PC-3 (cell line): ENCODE data around the gene GPRC5A. TPM values are rescaled to one million over a fixed set of nuclear protein-coding genes. Genes with fewer than 3 reads are reported as not detected.

ENCODE experiments used
- ATAC-seq: fragments of 200-7000 bp; cut with Tn5 transposase; 2 replicates; pipeline ENCODE4 v1.9.1; 2020; ENCODE audit warnings: mild to moderate bottlenecking, moderate library complexity
- BruUV-seq: library from RNA; stranded (reverse); fragments of 400-500 nt; replicated peaks from 2 replicates; lab custom pipeline; 2021; lab: Mats Ljungman, UMichigan
- CTCF ChIA-PET: fragments of 300-600 bp; sonication (Branson Sonifier 250); formaldehyde crosslinking; loops from one replicate; lab custom pipeline; 2022; ENCODE audit warnings: antibody characterized with exemption; lab: Charles Lee
- POLR2A ChIA-PET: fragments of 300-600 bp; sonication (Branson Sonifier 250); formaldehyde crosslinking; loops from one replicate; lab custom pipeline; 2022; ENCODE audit warnings: antibody characterized with exemption; ENCODE audit not compliant: unreplicated experiment; lab: Charles Lee
- DNase-seq: peaks from one replicate; pipeline ENCODE4 v3.0.0-alpha.2; 2015
- H2AFZ ChIP-seq: fragments of 300-600 bp; sonication (generic); 2 replicates; pipeline ENCODE4 v1.6.0; 2016; ENCODE audit warnings: antibody characterized with exemption, low read length
- H3F3A ChIP-seq: fragments of 300-600 bp; sonication (generic); one replicate; pipeline ENCODE4 v1.6.0; 2017; ENCODE audit warnings: antibody characterized with exemption, low read length, control low read depth, mild to moderate bottlenecking; ENCODE audit not compliant: unreplicated experiment
- H3K27ac ChIP-seq: fragments of 300-600 bp; sonication (generic); 2 replicates; pipeline ENCODE4 v1.5.1; 2016; ENCODE audit warnings: mild to moderate bottlenecking, low read length
- H3K27me3 ChIP-seq: fragments of 300-600 bp; sonication (generic); 2 replicates; pipeline ENCODE4 v1.6.1; 2016; ENCODE audit warnings: low read length, mixed read lengths
- H3K36me3 ChIP-seq: fragments of 300-600 bp; sonication (generic); 2 replicates; pipeline ENCODE4 v1.6.1; 2016; ENCODE audit warnings: low read depth, mixed run types, low read length, mixed read lengths
- H3K4me1 ChIP-seq: fragments of 300-600 bp; sonication (generic); 2 replicates; pipeline ENCODE4 v1.5.1; 2016; ENCODE audit warnings: low read length; ENCODE audit not compliant: insufficient read depth
- H3K4me2 ChIP-seq: fragments of 300-600 bp; sonication (generic); 2 replicates; pipeline ENCODE4 v1.6.0; 2016; ENCODE audit warnings: low read length
- H3K4me3 ChIP-seq: fragments of 300-600 bp; sonication (generic); 2 replicates; pipeline ENCODE4 v1.5.1; 2016; ENCODE audit warnings: mild to moderate bottlenecking, low read length, mixed read lengths
- H3K79me2 ChIP-seq: fragments of 300-600 bp; sonication (generic); 2 replicates; pipeline ENCODE4 v1.6.1; 2017; ENCODE audit warnings: low read length, mixed read lengths
- H3K9ac ChIP-seq: fragments of 300-600 bp; sonication (generic); 2 replicates; pipeline ENCODE4 v1.6.0; 2016; ENCODE audit warnings: mild to moderate bottlenecking, low read length
- H3K9me2 ChIP-seq: fragments of 300-600 bp; sonication (generic); replicated peaks from 2 replicates; pipeline ENCODE4 v1.6.1; 2016; ENCODE audit warnings: mixed run types, low read length, mixed read lengths
- H3K9me3 ChIP-seq: fragments of 300-600 bp; sonication (generic); 2 replicates; pipeline ENCODE4 v1.6.1; 2016; ENCODE audit warnings: low read length, mixed read lengths
- H4K20me1 ChIP-seq: fragments of 300-600 bp; sonication (generic); 2 replicates; pipeline ENCODE4 v1.6.1; 2016; ENCODE audit warnings: low read length, mixed read lengths
- CTCF ChIP-seq: fragments of 300-600 bp; sonication (generic); conservative IDR thresholded peaks from 2 replicates; pipeline ENCODE4 v1.5.1; 2017; ENCODE audit warnings: antibody characterized with exemption, low read depth, mild to moderate bottlenecking, low read length
- EZH2 ChIP-seq: fragments of 300-600 bp; sonication (generic); IDR thresholded peaks from one replicate; pipeline ENCODE4 v1.6.1; 2017; ENCODE audit warnings: antibody characterized with exemption, mild to moderate bottlenecking, low read length; ENCODE audit not compliant: unreplicated experiment
- EZH2phosphoT487 ChIP-seq: fragments of 300-600 bp; sonication (generic); IDR thresholded peaks from 2 replicates; pipeline ENCODE4 v1.6.1; 2018; ENCODE audit warnings: mild to moderate bottlenecking, antibody characterized with exemption, low read length, borderline replicate concordance
- intact Hi-C: fragments of 100-400 bp; cut with micrococcal nuclease; formaldehyde crosslinking; loops from 2 replicates; pipeline ENCODE4 v1.9.0; 2023
- total RNA-seq: library from RNA; depleted of rRNA; stranded (reverse); fragments of >200 nt; gene quantifications from 2 replicates; pipeline ENCODE4 v1.2.3, GENCODE V29; 2014

GPRC5A gene
- total RNA-seq, 1 experiment from 2014 or later, result 140 TPM

DNA sequence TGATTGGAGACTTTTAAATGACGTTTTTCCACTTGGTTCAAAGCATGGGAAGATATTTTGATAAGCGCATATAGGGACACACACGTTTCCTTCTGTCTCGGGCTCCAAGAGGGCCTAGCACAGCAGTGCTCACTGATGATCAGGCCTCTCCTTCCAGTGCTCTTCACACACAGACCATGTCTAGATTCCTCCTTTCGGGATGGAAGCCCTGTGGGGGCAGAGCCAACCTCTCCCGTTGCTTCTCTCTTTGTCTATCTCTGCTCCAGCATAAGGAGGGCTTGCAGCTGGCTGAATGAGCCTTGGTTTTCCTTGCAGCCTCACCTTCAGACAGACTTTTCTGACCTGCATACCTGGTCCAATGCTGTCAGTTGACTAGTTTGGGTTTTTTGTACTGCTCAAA is 38.3 kb downstream of the GPRC5A start:
- POLR2A ChIA-PET, result no interaction called here
- TF ChIP-seq CTCF (no peak), EZH2 (no peak), EZH2phosphoT487 (no peak)

GRCh38 chr12:12930633-12931219 is 39.4 kb downstream of the GPRC5A start:
- no TSS peak for BruUV-seq

More for the DNA sequence above, 38.3 kb downstream of the GPRC5A start:
- Histone ChIP-seq H3K4me3 (no peak overlapping the region), H3K9me3 (no peaks in the 10 kb centered on the region), H3K4me2 (no peak overlapping the region), H3K9ac (no peak overlapping the region), H4K20me1 (no peaks in the 10 kb centered on the region), H3K36me3 (no peaks in the 10 kb centered on the region), H3F3A (no peaks in the 10 kb centered on the region), H3K4me1 (no peaks in the 10 kb centered on the region), H3K27me3 (no peaks in the 10 kb centered on the region), H3K79me2 (no peaks in the 10 kb centered on the region), H3K9me2 (no peaks in the 10 kb centered on the region), H3K27ac (no peak overlapping the region), H2AFZ (no peak overlapping the region)
- ATAC-seq (no peak), DNase-seq (no peak)
- intact Hi-C loops, result no loop called here
- CTCF ChIA-PET, result no interaction called here
- BruUV-seq, result no TSS peak

More at GRCh38 chr12:12930633-12931219, 39.4 kb downstream of the GPRC5A start:
- Histone ChIP-seq H3K36me3 (no peaks in the 10 kb centered on the region), H3K27me3 (no peaks in the 10 kb centered on the region), H2AFZ (no peak overlapping the region), H3K9me2 (no peaks in the 10 kb centered on the region), H3K4me1 (no peaks in the 10 kb centered on the region), H4K20me1 (no peaks in the 10 kb centered on the region), H3K27ac (no peak overlapping the region), H3K4me2 (no peak overlapping the region), H3K79me2 (no peaks in the 10 kb centered on the region), H3F3A (no peaks in the 10 kb centered on the region), H3K9ac (no peak overlapping the region), H3K9me3 (no peaks in the 10 kb centered on the region), H3K4me3 (no peak overlapping the region)
- DNase-seq (no peak), ATAC-seq (no peak)
- TF ChIP-seq CTCF, result no peak
- TF ChIP-seq EZH2phosphoT487, result no peak
- no peak for TF ChIP-seq EZH2
- CTCF ChIA-PET, result no interaction called here
- intact Hi-C loops, result no loop called here
- POLR2A ChIA-PET, result no interaction called here
